ENCODE data around the gene SLC38A9.

SLC38A9 gene

GRCh38 chr5:55625913-55626312 is 86.2 kb downstream of the SLC38A9 start:
- in situ Hi-C loops (cut with MboI; ENCODE audit: low sequenced_read_pairs, unreplicated experiment) = no loop called here

GRCh38 chr5:55625589-55625909 is 86.6 kb downstream of the SLC38A9 start:
- no peak for TF ChIP-seq CTCF (IDR thresholded peaks at IDR 0.05; ENCODE audit: borderline replicate concordance, control extremely low read depth, extremely low read depth, insufficient read depth, missing control alignments)
- no peak for DNase-seq (ENCODE audit: low spot score)

More at GRCh38 chr5:55625913-55626312, 86.2 kb downstream of the SLC38A9 start:
- no peak for DNase-seq (ENCODE audit: low spot score)
- no peak for TF ChIP-seq CTCF (IDR thresholded peaks at IDR 0.05; ENCODE audit: borderline replicate concordance, control extremely low read depth, extremely low read depth, insufficient read depth, missing control alignments)

GRCh38 chr5:55624841-55625588 is 87.1 kb downstream of the SLC38A9 start:
- in situ Hi-C loops (cut with MboI; ENCODE audit: low sequenced_read_pairs, unreplicated experiment) = no loop called here
- DNase-seq (ENCODE audit: low spot score) = no peak
- no peak for TF ChIP-seq CTCF (IDR thresholded peaks at IDR 0.05; ENCODE audit: borderline replicate concordance, control extremely low read depth, extremely low read depth, insufficient read depth, missing control alignments)

More at GRCh38 chr5:55625589-55625909, 86.6 kb downstream of the SLC38A9 start:
- in situ Hi-C loops (cut with MboI; ENCODE audit: low sequenced_read_pairs, unreplicated experiment) = no loop called here

- DNase-seq (ENCODE audit: low spot score) = no peak
Measured at GRCh38 chr5:55623789-55624188, 88.3 kb downstream of the SLC38A9 start.

GRCh38 chr5:55622460-55622859 is 89.7 kb downstream of the SLC38A9 start:
- TF ChIP-seq CTCF (IDR thresholded peaks at IDR 0.05; ENCODE audit: borderline replicate concordance, control extremely low read depth, extremely low read depth, insufficient read depth, missing control alignments) = no peak
- no peak for DNase-seq (ENCODE audit: low spot score)
- in situ Hi-C loops (cut with MboI; ENCODE audit: low sequenced_read_pairs, unreplicated experiment) = no loop called here

More at GRCh38 chr5:55623789-55624188, 88.3 kb downstream of the SLC38A9 start:
- in situ Hi-C loops (cut with MboI; ENCODE audit: low sequenced_read_pairs, unreplicated experiment) = no loop called here
- TF ChIP-seq CTCF (IDR thresholded peaks at IDR 0.05; ENCODE audit: borderline replicate concordance, control extremely low read depth, extremely low read depth, insufficient read depth, missing control alignments) = no peak

GRCh38 chr5:55621229-55621628 is 90.9 kb downstream of the SLC38A9 start:
- no peak for DNase-seq (ENCODE audit: low spot score)
- in situ Hi-C loops (cut with MboI; ENCODE audit: low sequenced_read_pairs, unreplicated experiment) = no loop called here
- TF ChIP-seq CTCF (IDR thresholded peaks at IDR 0.05; ENCODE audit: borderline replicate concordance, control extremely low read depth, extremely low read depth, insufficient read depth, missing control alignments) = no peak

Data from GM13976 (cell line).